ENCODE results near the gene RBPMS2. TPM values are rescaled to one million over a fixed set of nuclear protein-coding genes. Genes with fewer than 3 reads are reported as not detected.
"Not testable (repeated sequence)": the region's sequence is repeated elsewhere in the genome, so short reads cannot be mapped to it uniquely, and the experiment has no call there.

Gene RBPMS2
- 7.7 TPM for polyA plus RNA-seq
- long read RNA-seq, donor 1, partial matches to known transcripts: 0 of 2 reads
- long read RNA-seq, donor 1, other reads (novel, unspliced or antisense): 0 of 2 reads
- long read RNA-seq, donor 2, partial matches to known transcripts: 0 of 2 reads
- long read RNA-seq, donor 2, other reads (novel, unspliced or antisense): 0 of 2 reads
- long read RNA-seq, donor 3: 0 reads
- long read RNA-seq, donor 4: 0 reads
- long read RNA-seq, donor 5, partial matches to known transcripts: 0 of 2 reads
- long read RNA-seq, donor 5, other reads (novel, unspliced or antisense): 0 of 2 reads
- long read RNA-seq, donor 6, partial matches to known transcripts: 0 of 3 reads
- long read RNA-seq, donor 6, other reads (novel, unspliced or antisense): 0 of 3 reads
- long read RNA-seq, donor 7, partial matches to known transcripts: 0 of 1 reads
- long read RNA-seq, donor 7, other reads (novel, unspliced or antisense): 0 of 1 reads
- long read RNA-seq, donor 8: 0 reads
- long read RNA-seq, donor 9: 0 reads
- long read RNA-seq, donor 10, partial matches to known transcripts: 0 of 1 reads
- long read RNA-seq, donor 10, other reads (novel, unspliced or antisense): 0 of 1 reads
- long read RNA-seq, donor 11, partial matches to known transcripts: 0 of 2 reads
- long read RNA-seq, donor 11, other reads (novel, unspliced or antisense): 0 of 2 reads

- Histone ChIP-seq H3K36me3 (ENCODE audit: control insufficient read depth, insufficient read depth, low read length) (no peaks in the 10 kb centered on the region), H3K4me1 (ENCODE audit: control insufficient read depth, insufficient read depth, low read length) (peaks cover 9% of the 10 kb centered on the region), H3K27me3 (ENCODE audit: control insufficient read depth, insufficient read depth, low read length) (peaks cover 39% of the 10 kb centered on the region), H3K4me3 (ENCODE audit: low read length) (peak within 1 kb of the TSS; percentile 38), H3K27ac (ENCODE audit: low read length) (no peak within 1 kb of the TSS), H3K9me3 (ENCODE audit: control insufficient read depth, low read depth, low read length) (peaks cover 4% of the 10 kb centered on the region)
- no peak for DNase-seq
- WGBS (ENCODE audit: insufficient coverage, low lambda C conversion rate): no CpG with 5 or more reads among the region's 90 CpGs
These were observed at the start of gene RBPMS2 for GRCh38 chr15:64775551-64776401. Gene RBPMS2 (minus strand): TSS chr15:64775589. CDS start chr15:64775319, 270 bp downstream.

GRCh38 chr15:64824929-64825430 is 49.6 kb upstream of the RBPMS2 start:
- Histone ChIP-seq H3K27ac (ENCODE audit: low read length) (no peak overlapping the region), H3K4me3 (ENCODE audit: low read length) (peak overlapping the region; percentile 49), H3K4me1 (ENCODE audit: control insufficient read depth, insufficient read depth, low read length) (peaks cover 12% of the 10 kb centered on the region), H3K27me3 (ENCODE audit: control insufficient read depth, insufficient read depth, low read length) (peaks cover 10% of the 10 kb centered on the region), H3K9me3 (ENCODE audit: control insufficient read depth, low read depth, low read length) (no peaks in the 10 kb centered on the region), H3K36me3 (ENCODE audit: control insufficient read depth, insufficient read depth, low read length) (peaks cover 5% of the 10 kb centered on the region)
- peak in 1 of 2 donors; percentile 31 for DNase-seq
- WGBS (ENCODE audit: insufficient coverage, low lambda C conversion rate): no CpG with 5 or more reads among the region's 17 CpGs

GRCh38 chr15:64816452-64816851 is 41.1 kb upstream of the RBPMS2 start:
- no peaks in the 10 kb centered on the region for H3K9me3 ChIP-seq (ENCODE audit: control insufficient read depth, low read depth, low read length)
- no peak overlapping the region for H3K27ac ChIP-seq (ENCODE audit: low read length)
- DNase-seq: peak; percentile 35 to 42
- H3K4me1 ChIP-seq (ENCODE audit: control insufficient read depth, insufficient read depth, low read length): peaks cover 3% of the 10 kb centered on the region
- H3K4me3 ChIP-seq (ENCODE audit: low read length): no peak overlapping the region
- no CpG with 5 or more reads among the region's 13 CpGs for WGBS (ENCODE audit: insufficient coverage, low lambda C conversion rate)
- peaks cover 15% of the 10 kb centered on the region for H3K36me3 ChIP-seq (ENCODE audit: control insufficient read depth, insufficient read depth, low read length)
- no peaks in the 10 kb centered on the region for H3K27me3 ChIP-seq (ENCODE audit: control insufficient read depth, insufficient read depth, low read length)

GRCh38 chr15:64814965-64815364 is 39.6 kb upstream of the RBPMS2 start:
- DNase-seq; H3K4me3 ChIP-seq (ENCODE audit: low read length); H3K27me3 ChIP-seq (ENCODE audit: control insufficient read depth, insufficient read depth, low read length); H3K9me3 ChIP-seq (ENCODE audit: control insufficient read depth, low read depth, low read length); H3K36me3 ChIP-seq (ENCODE audit: control insufficient read depth, insufficient read depth, low read length); H3K4me1 ChIP-seq (ENCODE audit: control insufficient read depth, insufficient read depth, low read length); H3K27ac ChIP-seq (ENCODE audit: low read length): not testable (repeated sequence)
- WGBS (ENCODE audit: insufficient coverage, low lambda C conversion rate): 55% methylated on average over 2 of the region's 4 CpGs

- WGBS (ENCODE audit: insufficient coverage, low lambda C conversion rate): 100% methylated on average over 1 of the region's 8 CpGs
- H3K27me3 ChIP-seq (ENCODE audit: control insufficient read depth, insufficient read depth, low read length); H3K4me3 ChIP-seq (ENCODE audit: low read length); DNase-seq; H3K4me1 ChIP-seq (ENCODE audit: control insufficient read depth, insufficient read depth, low read length); H3K9me3 ChIP-seq (ENCODE audit: control insufficient read depth, low read depth, low read length); H3K36me3 ChIP-seq (ENCODE audit: control insufficient read depth, insufficient read depth, low read length); H3K27ac ChIP-seq (ENCODE audit: low read length): not testable (repeated sequence)
These were observed 38.9 kb upstream of the RBPMS2 start for GRCh38 chr15:64814283-64814682.

GRCh38 chr15:64813075-64813474 is 37.7 kb upstream of the RBPMS2 start:
- Histone ChIP-seq H3K27ac (ENCODE audit: low read length) (no peak overlapping the region), H3K4me1 (ENCODE audit: control insufficient read depth, insufficient read depth, low read length) (peaks cover 3% of the 10 kb centered on the region)
- no CpG with 5 or more reads among the region's 6 CpGs for WGBS (ENCODE audit: insufficient coverage, low lambda C conversion rate)

GRCh38 chr15:64810497-64811326 is 35.3 kb upstream of the RBPMS2 start:
- no peak for DNase-seq
- H3K36me3 ChIP-seq (ENCODE audit: control insufficient read depth, insufficient read depth, low read length): no peaks in the 10 kb centered on the region
- H3K4me1 ChIP-seq (ENCODE audit: control insufficient read depth, insufficient read depth, low read length): no peaks in the 10 kb centered on the region
- WGBS (ENCODE audit: insufficient coverage, low lambda C conversion rate): no CpG with 5 or more reads among the region's 6 CpGs
- H3K9me3 ChIP-seq (ENCODE audit: control insufficient read depth, low read depth, low read length): no peaks in the 10 kb centered on the region
- no peaks in the 10 kb centered on the region for H3K27me3 ChIP-seq (ENCODE audit: control insufficient read depth, insufficient read depth, low read length)
- H3K27ac ChIP-seq (ENCODE audit: low read length): no peak overlapping the region
- H3K4me3 ChIP-seq (ENCODE audit: low read length): no peak overlapping the region

More at GRCh38 chr15:64813075-64813474, 37.7 kb upstream of the RBPMS2 start:
- H3K27me3 ChIP-seq (ENCODE audit: control insufficient read depth, insufficient read depth, low read length): no peaks in the 10 kb centered on the region
- H3K9me3 ChIP-seq (ENCODE audit: control insufficient read depth, low read depth, low read length): no peaks in the 10 kb centered on the region
- no peak overlapping the region for H3K4me3 ChIP-seq (ENCODE audit: low read length)
- peaks cover under 1% of the 10 kb centered on the region for H3K36me3 ChIP-seq (ENCODE audit: control insufficient read depth, insufficient read depth, low read length)
- DNase-seq: no peak

- peak; percentile 46 to 52 for DNase-seq
- no peaks in the 10 kb centered on the region for H3K27me3 ChIP-seq (ENCODE audit: control insufficient read depth, insufficient read depth, low read length)
- no peak overlapping the region for H3K4me3 ChIP-seq (ENCODE audit: low read length)
- no peaks in the 10 kb centered on the region for H3K9me3 ChIP-seq (ENCODE audit: control insufficient read depth, low read depth, low read length)
- no CpG with 5 or more reads among the region's 14 CpGs for WGBS (ENCODE audit: insufficient coverage, low lambda C conversion rate)
- no peak overlapping the region for H3K27ac ChIP-seq (ENCODE audit: low read length)
- no peaks in the 10 kb centered on the region for H3K4me1 ChIP-seq (ENCODE audit: control insufficient read depth, insufficient read depth, low read length)
- no peaks in the 10 kb centered on the region for H3K36me3 ChIP-seq (ENCODE audit: control insufficient read depth, insufficient read depth, low read length)
These were observed 34.5 kb upstream of the RBPMS2 start for GRCh38 chr15:64809649-64810496.

Data from large intestine (tissue), 12 donors.